GM23338 (cell line): ENCODE data around the gene PABPC3. TPM values are rescaled to one million over a fixed set of nuclear protein-coding genes. Genes with fewer than 3 reads are reported as not detected.

Experiments
- ATAC-seq: fragments of 200-7000 bp; cut with Tn5 transposase; 3 replicates; pipeline ENCODE4 v1.9.1; 2020
- DNase-seq: peaks from one replicate; pipeline ENCODE4 v3.0.0-alpha.2; 2015; ENCODE audit warnings: low spot score
- H2AFZ ChIP-seq: fragments of 200-600 bp; sonication (generic); 2 replicates; pipeline ENCODE4 v1.8.0; 2016; ENCODE audit warnings: antibody characterized with exemption, mild to moderate bottlenecking, moderate library complexity
- H3F3A ChIP-seq: fragments of 200-600 bp; sonication (generic); replicated peaks from 2 replicates; pipeline ENCODE4 v1.8.0; 2017; ENCODE audit warnings: antibody characterized with exemption, mixed run types, low read depth
- H3K27ac ChIP-seq: fragments of 200-600 bp; sonication (generic); 2 replicates; pipeline ENCODE4 v1.6.1; 2016; ENCODE audit warnings: low read depth
- H3K27me3 ChIP-seq: fragments of 200-600 bp; sonication (generic); 2 replicates; pipeline ENCODE4 v1.8.0; 2016; ENCODE audit warnings: mild to moderate bottlenecking, mixed run types, moderate library complexity; ENCODE audit not compliant: insufficient read depth
- H3K36me3 ChIP-seq: fragments of 200-600 bp; sonication (generic); 2 replicates; pipeline ENCODE4 v1.8.0; 2016; ENCODE audit warnings: mild to moderate bottlenecking; ENCODE audit not compliant: insufficient read depth
- H3K4me1 ChIP-seq: fragments of 200-600 bp; sonication (generic); 2 replicates; pipeline ENCODE4 v1.8.0; 2016; ENCODE audit warnings: mild to moderate bottlenecking, moderate library complexity; ENCODE audit not compliant: insufficient read depth
- H3K4me2 ChIP-seq: fragments of 200-600 bp; sonication (generic); 2 replicates; pipeline ENCODE4 v1.7.1; 2017; ENCODE audit warnings: mixed run types
- H3K4me3 ChIP-seq: fragments of 200-600 bp; sonication (generic); 2 replicates; pipeline ENCODE4 v1.6.1; 2016; ENCODE audit warnings: mixed run types
- H3K79me2 ChIP-seq: fragments of 200-600 bp; sonication (generic); replicated peaks from 2 replicates; pipeline ENCODE4 v1.8.0; 2017; ENCODE audit warnings: mild to moderate bottlenecking; ENCODE audit not compliant: insufficient read depth
- H3K9me2 ChIP-seq: fragments of 200-600 bp; sonication (generic); 2 replicates; pipeline ENCODE4 v1.8.0; 2017; ENCODE audit not compliant: insufficient read depth
- H4K20me1 ChIP-seq: fragments of 200-600 bp; sonication (generic); replicated peaks from 2 replicates; pipeline ENCODE4 v1.8.0; 2017; ENCODE audit warnings: mild to moderate bottlenecking; ENCODE audit not compliant: insufficient read depth
- H3K27ac Mint-ChIP-seq: 2 replicates; pipeline ENCODE4 v1.8.0; 2020; ENCODE audit warnings: inconsistent platforms, mild to moderate bottlenecking, moderate library complexity, mixed read lengths
- H3K27me3 Mint-ChIP-seq: 3 replicates; pipeline ENCODE4 v1.8.0; 2022; ENCODE audit warnings: low read depth, mild to moderate bottlenecking, moderate library complexity, mixed read lengths, inconsistent platforms; ENCODE audit not compliant: insufficient read depth, poor library complexity
- H3K36me3 Mint-ChIP-seq: 3 replicates; pipeline ENCODE4 v1.8.0; 2021; ENCODE audit warnings: low read depth, mild to moderate bottlenecking, inconsistent platforms, moderate library complexity, mixed read lengths
- H3K4me1 Mint-ChIP-seq: 3 replicates; pipeline ENCODE4 v1.8.0; 2020; ENCODE audit warnings: mild to moderate bottlenecking, inconsistent platforms, mixed read lengths
- H3K4me3 Mint-ChIP-seq: 3 replicates; pipeline ENCODE4 v1.8.0; 2021; ENCODE audit warnings: moderate library complexity, mild to moderate bottlenecking, inconsistent platforms, mixed read lengths
- H3K9me3 Mint-ChIP-seq: 3 replicates; pipeline ENCODE4 v1.8.0; 2020; ENCODE audit warnings: moderate library complexity, mild to moderate bottlenecking, inconsistent platforms, mixed read lengths
- CREB1 ChIP-seq: fragments of 250-450 bp; sonication (Bioruptor Pico); IDR thresholded peaks from 2 replicates; pipeline ENCODE4 v1.5.0; 2020; ENCODE audit warnings: low read depth, mild to moderate bottlenecking, moderate library complexity
- ETS1 ChIP-seq: IDR thresholded peaks from 2 replicates; pipeline ENCODE4 v1.6.1; 2016; ENCODE audit warnings: antibody characterized with exemption
- EZH2 ChIP-seq: fragments of 200-600 bp; sonication (generic); IDR thresholded peaks from one replicate; pipeline ENCODE4 v1.8.0; 2017; ENCODE audit warnings: antibody characterized with exemption, mild to moderate bottlenecking, low read depth; ENCODE audit not compliant: unreplicated experiment
- EZH2phosphoT487 ChIP-seq: fragments of 200-600 bp; sonication (generic); IDR thresholded peaks from one replicate; pipeline ENCODE4 v1.8.1; 2018; ENCODE audit warnings: antibody characterized with exemption; ENCODE audit not compliant: unreplicated experiment
- JUNB ChIP-seq: IDR thresholded peaks from one replicate; pipeline ENCODE4 v1.6.1; 2016; ENCODE audit warnings: antibody characterized with exemption; ENCODE audit not compliant: unreplicated experiment
- NANOG ChIP-seq: IDR thresholded peaks from 2 replicates; pipeline ENCODE4 v1.6.1; 2016; ENCODE audit warnings: antibody characterized with exemption, borderline replicate concordance
- POLR2AphosphoS5 ChIP-seq: IDR thresholded peaks from 2 replicates; pipeline ENCODE4 v1.6.1; 2016; ENCODE audit warnings: antibody characterized with exemption, low read depth
- REST ChIP-seq: IDR thresholded peaks from one replicate; pipeline ENCODE4 v1.6.1; 2018; ENCODE audit warnings: antibody characterized with exemption; ENCODE audit not compliant: unreplicated experiment
- STAT1 ChIP-seq: IDR thresholded peaks from one replicate; pipeline ENCODE4 v1.6.1; 2016; ENCODE audit warnings: antibody characterized with exemption; ENCODE audit not compliant: unreplicated experiment
- ZNF114 ChIP-seq: fragments of 250-450 bp; sonication (Bioruptor Pico); IDR thresholded peaks from 2 replicates; pipeline ENCODE4 v1.5.0; 2020; ENCODE audit warnings: mild to moderate bottlenecking, moderate library complexity
- ZNF331 ChIP-seq: fragments of 250-450 bp; sonication (Bioruptor Pico); IDR thresholded peaks from 2 replicates; pipeline ENCODE4 v1.5.0; 2020; ENCODE audit warnings: low read depth, mild to moderate bottlenecking, moderate library complexity
- ZNF462 ChIP-seq: fragments of 250-450 bp; sonication (Bioruptor Pico); IDR thresholded peaks from 2 replicates; pipeline ENCODE4 v1.5.0; 2020; ENCODE audit warnings: mild to moderate bottlenecking, moderate library complexity
- polyA plus RNA-seq: library from polyadenylated mRNA; unstranded; fragments of >200 nt; fragmentation: Nextera tagmentation; extraction: Ambion mirVana; gene quantifications from 2 replicates; pipeline ENCODE4 v1.2.1, GENCODE V29; 2016
- total RNA-seq: library from RNA; depleted of rRNA; stranded (reverse); fragments of >200 nt; shearing (Covaris generic); gene quantifications from 2 replicates; pipeline ENCODE4 v1.2.3, GENCODE V29; 2014

Gene PABPC3
- total and polyA plus RNA-seq, 2 experiments from 2014 or later = 0.55 to 1.2 TPM

- no peak for TF ChIP-seq EZH2
- no peak for TF ChIP-seq ZNF114 (CRISPR knock-in tag)
Observed at GRCh38 chr13:25103711-25104110, 7.8 kb downstream of the PABPC3 start (continued).

- Histone ChIP-seq H2AFZ (no peak overlapping the region), H3K9me2 (no peaks in the 10 kb centered on the region), H3K4me3 (no peak overlapping the region), H4K20me1 (no peaks in the 10 kb centered on the region), H3K27me3 (no peaks in the 10 kb centered on the region), H3K4me2 (no peak overlapping the region), H3K4me1 (peaks cover 3% of the 10 kb centered on the region), H3K36me3 (no peaks in the 10 kb centered on the region), H3K27ac (no peak overlapping the region), H3K79me2 (no peaks in the 10 kb centered on the region), H3F3A (no peaks in the 10 kb centered on the region)
- TF ChIP-seq ZNF331 = no peak
- TF ChIP-seq REST = no peak
- TF ChIP-seq ZNF114 (CRISPR knock-in tag) = no peak
- TF ChIP-seq ZNF462 (CRISPR knock-in tag) = no peak
- TF ChIP-seq JUNB = no peak
- no peak for TF ChIP-seq NANOG
- TF ChIP-seq EZH2phosphoT487 = no peak
- no peak for TF ChIP-seq ETS1
- TF ChIP-seq POLR2AphosphoS5 = no peak
- no peak for TF ChIP-seq STAT1
- no peak for TF ChIP-seq CREB1 (CRISPR knock-in tag)
- Mint-ChIP-seq H3K36me3 (no peaks in the 10 kb centered on the region), H3K27ac (no peak overlapping the region), H3K9me3 (no peaks in the 10 kb centered on the region), H3K4me3 (no peak overlapping the region), H3K27me3 (peaks cover 3% of the 10 kb centered on the region), H3K4me1 (peaks cover 11% of the 10 kb centered on the region; the same call in 2 of the 3 replicates)
- ATAC-seq (no peak), DNase-seq (no peak)
Observed at GRCh38 chr13:25109341-25109740, 13.4 kb downstream of the PABPC3 start.
